Right atrium auricular region (tissue), 2 donors: Measurements from ENCODE around the gene TAS2R10. TPM values are rescaled to one million over a fixed set of nuclear protein-coding genes. Genes with fewer than 3 reads are reported as not detected.

ENCODE experiments used
- DNase-seq: peaks from one replicate; pipeline ENCODE4 v3.0.0-alpha.2; 2019; ENCODE audit warnings: low spot score
- H3K27ac ChIP-seq, 2 donors: fragments of 200-600 bp; sonication (generic); 1 replicate in 1 of 2; 2 replicates in 1 of 2; pipeline ENCODE4 v1.5.1; 2016 to 2019
- H3K27me3 ChIP-seq, 2 donors: fragments of 200-600 bp; sonication (generic); one replicate each; pipeline versions ENCODE4 v1.5.1 to v1.6.0; 2017 to 2019
- H3K36me3 ChIP-seq: fragments of 200-600 bp; sonication (generic); one replicate; pipeline ENCODE4 v1.5.1; 2016
- H3K4me1 ChIP-seq, 2 donors: fragments of 200-600 bp; sonication (generic); one replicate each; pipeline versions ENCODE4 v1.5.1 to v1.6.0; 2017 to 2019
- H3K4me3 ChIP-seq, 2 donors: fragments of 200-600 bp; sonication (generic); 1 replicate in 1 of 2; 2 replicates in 1 of 2; pipeline ENCODE4 v1.5.1; 2017 to 2019; ENCODE audit warnings: mild to moderate bottlenecking in 1 of 2, moderate library complexity in 1 of 2
- H3K9me3 ChIP-seq, 2 donors: fragments of 200-600 bp; sonication (generic); one replicate each; pipeline ENCODE4 v1.5.1; 2019
- total RNA-seq, 2 donors: library from RNA; depleted of rRNA; stranded (reverse); fragments of >200 nt; gene quantifications; one replicate each; pipeline ENCODE4 v1.1.0, GENCODE V29; 2016
- TF ChIP-seq, protein P1 (sequence below), 2 donors: fragments of 200-600 bp; sonication (generic); IDR thresholded peaks; one replicate each; pipeline ENCODE4 v1.5.1; 2019; ENCODE audit warnings: antibody characterized with exemption in 2 of 2

TAS2R10 gene, protein sequence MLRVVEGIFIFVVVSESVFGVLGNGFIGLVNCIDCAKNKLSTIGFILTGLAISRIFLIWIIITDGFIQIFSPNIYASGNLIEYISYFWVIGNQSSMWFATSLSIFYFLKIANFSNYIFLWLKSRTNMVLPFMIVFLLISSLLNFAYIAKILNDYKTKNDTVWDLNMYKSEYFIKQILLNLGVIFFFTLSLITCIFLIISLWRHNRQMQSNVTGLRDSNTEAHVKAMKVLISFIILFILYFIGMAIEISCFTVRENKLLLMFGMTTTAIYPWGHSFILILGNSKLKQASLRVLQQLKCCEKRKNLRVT
- not detected for total RNA-seq

DNA sequence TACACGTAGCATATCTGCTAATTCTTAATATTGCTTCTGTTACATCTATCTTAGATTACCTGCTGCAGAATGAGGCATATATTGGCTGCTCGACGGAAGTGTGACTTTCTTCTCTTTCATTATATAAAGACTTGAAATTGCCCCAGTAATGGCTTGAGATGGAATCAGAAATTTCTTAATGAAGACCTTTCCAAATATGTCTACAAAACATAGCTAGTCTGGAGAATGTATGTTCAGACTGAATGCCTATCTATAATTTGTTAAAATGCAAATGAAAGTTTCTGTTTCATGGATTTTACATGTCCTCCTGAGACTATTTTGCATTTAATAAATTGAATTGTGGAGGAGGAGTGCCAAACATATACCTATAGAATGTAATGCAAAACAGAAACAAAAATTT, at the start of gene TAS2R10:
Gene TAS2R10, minus strand, starts transcription at position 101 of the 400 bp plus-strand sequence. Its CDS starts 89 bp downstream, at position 12.
- H3K4me3 ChIP-seq = no peak within 1 kb of the TSS
- no peak within 1 kb of the TSS for H3K27ac ChIP-seq
- H3K4me1 ChIP-seq = no peaks in the 10 kb centered on the region
- no peaks in the 10 kb centered on the region for H3K36me3 ChIP-seq
- no peaks in the 10 kb centered on the region for H3K27me3 ChIP-seq
- no peaks in the 10 kb centered on the region for H3K9me3 ChIP-seq
- DNase-seq = no peak
- TF ChIP-seq, protein P1, sequence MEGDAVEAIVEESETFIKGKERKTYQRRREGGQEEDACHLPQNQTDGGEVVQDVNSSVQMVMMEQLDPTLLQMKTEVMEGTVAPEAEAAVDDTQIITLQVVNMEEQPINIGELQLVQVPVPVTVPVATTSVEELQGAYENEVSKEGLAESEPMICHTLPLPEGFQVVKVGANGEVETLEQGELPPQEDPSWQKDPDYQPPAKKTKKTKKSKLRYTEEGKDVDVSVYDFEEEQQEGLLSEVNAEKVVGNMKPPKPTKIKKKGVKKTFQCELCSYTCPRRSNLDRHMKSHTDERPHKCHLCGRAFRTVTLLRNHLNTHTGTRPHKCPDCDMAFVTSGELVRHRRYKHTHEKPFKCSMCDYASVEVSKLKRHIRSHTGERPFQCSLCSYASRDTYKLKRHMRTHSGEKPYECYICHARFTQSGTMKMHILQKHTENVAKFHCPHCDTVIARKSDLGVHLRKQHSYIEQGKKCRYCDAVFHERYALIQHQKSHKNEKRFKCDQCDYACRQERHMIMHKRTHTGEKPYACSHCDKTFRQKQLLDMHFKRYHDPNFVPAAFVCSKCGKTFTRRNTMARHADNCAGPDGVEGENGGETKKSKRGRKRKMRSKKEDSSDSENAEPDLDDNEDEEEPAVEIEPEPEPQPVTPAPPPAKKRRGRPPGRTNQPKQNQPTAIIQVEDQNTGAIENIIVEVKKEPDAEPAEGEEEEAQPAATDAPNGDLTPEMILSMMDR (IDR thresholded peaks at IDR 0.05) = no peak

GRCh38 chr12:10873378-10873777, 47.2 kb upstream of the TAS2R10 start:
- TF ChIP-seq, protein P1 (IDR thresholded peaks at IDR 0.05) = no peak
- Histone ChIP-seq H3K9me3 (no peaks in the 10 kb centered on the region), H3K36me3 (no peaks in the 10 kb centered on the region), H3K4me3 (no peak overlapping the region), H3K4me1 (no peaks in the 10 kb centered on the region), H3K27me3 (no peaks in the 10 kb centered on the region), H3K27ac (no peak overlapping the region)
- no peak for DNase-seq

GRCh38 chr12:10867381-10867780, 41.2 kb upstream of the TAS2R10 start:
- Histone ChIP-seq H3K4me1 (no peaks in the 10 kb centered on the region), H3K27me3 (no peaks in the 10 kb centered on the region), H3K9me3 (peaks cover 0 to 10% of the 10 kb centered on the region in 2 donors), H3K4me3 (no peak overlapping the region), H3K27ac (no peak overlapping the region), H3K36me3 (no peaks in the 10 kb centered on the region)
- TF ChIP-seq, protein P1 (IDR thresholded peaks at IDR 0.05) = peak in 1 of 2 donors; percentile 14
- DNase-seq = no peak

DNA sequence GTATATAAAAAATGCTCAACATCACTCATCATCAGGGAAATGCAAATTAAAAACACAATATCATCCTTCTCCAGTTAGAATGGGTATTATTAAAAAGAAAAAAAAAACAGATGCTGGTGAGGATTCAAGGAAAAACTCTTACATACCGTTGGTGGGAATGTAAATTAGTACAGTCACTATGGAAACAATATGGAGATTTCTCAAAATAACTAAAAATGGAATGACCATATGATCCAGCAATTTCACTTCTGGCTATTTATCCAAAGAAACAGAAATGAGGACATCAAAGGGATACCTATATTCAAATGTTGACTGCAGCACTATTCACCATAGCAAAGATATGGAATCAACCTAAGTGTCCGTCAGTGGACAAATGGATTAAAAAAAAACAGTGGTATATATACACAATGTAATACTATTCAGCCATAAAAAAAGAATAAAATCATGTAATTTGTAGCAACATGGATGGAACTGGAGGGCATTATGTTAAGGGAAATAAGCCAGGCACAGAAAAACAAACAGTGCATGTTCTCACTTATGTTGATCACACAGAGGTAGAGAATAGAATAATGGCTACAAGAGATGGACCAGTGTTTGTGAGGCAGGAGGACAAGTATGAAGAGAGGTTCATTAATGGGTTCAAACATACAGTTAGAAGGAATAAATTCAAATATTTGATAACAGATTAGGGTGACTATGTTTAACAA, 37.5 kb upstream of the TAS2R10 start:
- Histone ChIP-seq H3K4me3 (no peak overlapping the region), H3K4me1 (no peaks in the 10 kb centered on the region), H3K27ac (no peak overlapping the region), H3K36me3 (peaks cover 3% of the 10 kb centered on the region), H3K9me3 (peaks cover 0 to 20% of the 10 kb centered on the region in 2 donors), H3K27me3 (no peaks in the 10 kb centered on the region)
- DNase-seq = no peak
- TF ChIP-seq, protein P1 (IDR thresholded peaks at IDR 0.05) = no peak

GRCh38 chr12:10861366-10861765, 35.2 kb upstream of the TAS2R10 start:
- Histone ChIP-seq H3K36me3 (peaks cover 9% of the 10 kb centered on the region), H3K27ac (no peak overlapping the region), H3K27me3 (no peaks in the 10 kb centered on the region), H3K9me3 (peaks cover 0 to 20% of the 10 kb centered on the region in 2 donors), H3K4me1 (no peaks in the 10 kb centered on the region), H3K4me3 (no peak overlapping the region)
- TF ChIP-seq, protein P1 (IDR thresholded peaks at IDR 0.05) = no peak
- no peak for DNase-seq
